Measurements from ENCODE around the gene MED22.

MED22 gene

GRCh38 chr9:133360400-133361393, 12.8 kb upstream of the MED22 start:
- no peak for DNase-seq
- intact Hi-C loops (cut with DNase I) = no loop called here

GRCh38 chr9:133359399-133360175, 11.7 kb upstream of the MED22 start:
- intact Hi-C loops (cut with DNase I) = loop anchor here (10.0 kb wide), 2 partner anchors 55 to 115 kb away; partner anchors contain the start of genes REXO4 and SLC2A6
- peak in 1 of 42 donors; percentile 24 for DNase-seq

- no peak for DNase-seq
- intact Hi-C loops (cut with DNase I) = loop anchor here (10.0 kb wide), 2 partner anchors 57 to 117 kb away; partner anchors contain the start of genes REXO4 and SLC2A6
Measured at GRCh38 chr9:133357656-133358055, 9.7 kb upstream of the MED22 start.

GRCh38 chr9:133356391-133357091, 8.6 kb upstream of the MED22 start, which contains the start of the genes SURF1 and SURF2:
SURF1 (minus strand) TSS chr9:133356487; CDS start chr9:133356453, 34 bp downstream.
SURF2 (plus strand) TSS chr9:133356550; CDS start chr9:133356593, 43 bp downstream.
- DNase-seq = peak; percentile 62 to 95 (median 90)
- intact Hi-C loops (cut with DNase I) = loop anchor here (10.0 kb wide), 2 partner anchors 58 to 118 kb away; partner anchors contain the start of genes REXO4 and SLC2A6

- intact Hi-C loops (cut with DNase I) = loop anchor here (10.0 kb wide), 2 partner anchors 59 to 119 kb away; partner anchors contain the start of genes REXO4 and SLC2A6
- DNase-seq = peak in 1 of 42 donors; percentile 42
Measured at GRCh38 chr9:133355881-133356357, 8.0 kb upstream of the MED22 start.

- intact Hi-C loops (cut with DNase I) = loop anchor here (10.0 kb wide), 2 partner anchors 60 to 120 kb away; partner anchors contain the start of genes REXO4 and SLC2A6
- DNase-seq = no peak
Measured at GRCh38 chr9:133354766-133355165, 6.8 kb upstream of the MED22 start.

- DNase-seq = no peak
- intact Hi-C loops (cut with DNase I) = loop anchor here (10.0 kb wide), 2 partner anchors 61 to 121 kb away; partner anchors contain the start of genes REXO4 and SLC2A6
Measured at GRCh38 chr9:133353548-133353947, 5.6 kb upstream of the MED22 start.

GRCh38 chr9:133352635-133353340, 4.9 kb upstream of the MED22 start:
- intact Hi-C loops (cut with DNase I) = loop anchor here (10.0 kb wide), 2 partner anchors 62 to 122 kb away; partner anchors contain the start of genes REXO4 and SLC2A6
- DNase-seq = no peak

GRCh38 chr9:133351908-133352634, 4.1 kb upstream of the MED22 start:
- intact Hi-C loops (cut with DNase I) = loop anchor here (10.0 kb wide), 2 partner anchors 63 to 123 kb away; partner anchors contain the start of genes REXO4 and SLC2A6
- DNase-seq = peak in 10 of 42 donors; percentile 11 to 62 (median 38)

- DNase-seq = no peak
- intact Hi-C loops (cut with DNase I) = loop anchor here (10.0 kb wide), 2 partner anchors 63 to 123 kb away; partner anchors contain the start of genes REXO4 and SLC2A6
Measured at GRCh38 chr9:133351526-133351907, 3.6 kb upstream of the MED22 start.

GRCh38 chr9:133349965-133350616, 2.2 kb upstream of the MED22 start:
- intact Hi-C loops (cut with DNase I) = loop anchor here (10.0 kb wide), 2 partner anchors 65 to 125 kb away; partner anchors contain the start of genes REXO4 and SLC2A6

GRCh38 chr9:133348718-133349573, 1.0 kb upstream of the MED22 start:
- DNase-seq = no peak
- intact Hi-C loops (cut with DNase I) = no loop called here

More at GRCh38 chr9:133349965-133350616, 2.2 kb upstream of the MED22 start:
- no peak for DNase-seq

- peak in 6 of 42 donors; percentile 12 to 38 (median 22) for DNase-seq
- intact Hi-C loops (cut with DNase I) = no loop called here
Measured at GRCh38 chr9:133347515-133347984, 381 bp downstream of the MED22 start.

- DNase-seq = no peak
- intact Hi-C loops (cut with DNase I) = no loop called here
Measured at GRCh38 chr9:133346021-133346785, 1.7 kb downstream of the MED22 start.
